HG03025 (cell line): ENCODE results near the gene NEAT1.

Source experiments
- ATAC-seq: cut with Tn5 transposase; IDR thresholded peaks from one replicate; pipeline ENCODE4 v1.9.1; 2021; ENCODE audit warnings: mild to moderate bottlenecking, moderate library complexity; ENCODE audit not compliant: unreplicated experiment, low FRiP score

Gene NEAT1

DNA sequence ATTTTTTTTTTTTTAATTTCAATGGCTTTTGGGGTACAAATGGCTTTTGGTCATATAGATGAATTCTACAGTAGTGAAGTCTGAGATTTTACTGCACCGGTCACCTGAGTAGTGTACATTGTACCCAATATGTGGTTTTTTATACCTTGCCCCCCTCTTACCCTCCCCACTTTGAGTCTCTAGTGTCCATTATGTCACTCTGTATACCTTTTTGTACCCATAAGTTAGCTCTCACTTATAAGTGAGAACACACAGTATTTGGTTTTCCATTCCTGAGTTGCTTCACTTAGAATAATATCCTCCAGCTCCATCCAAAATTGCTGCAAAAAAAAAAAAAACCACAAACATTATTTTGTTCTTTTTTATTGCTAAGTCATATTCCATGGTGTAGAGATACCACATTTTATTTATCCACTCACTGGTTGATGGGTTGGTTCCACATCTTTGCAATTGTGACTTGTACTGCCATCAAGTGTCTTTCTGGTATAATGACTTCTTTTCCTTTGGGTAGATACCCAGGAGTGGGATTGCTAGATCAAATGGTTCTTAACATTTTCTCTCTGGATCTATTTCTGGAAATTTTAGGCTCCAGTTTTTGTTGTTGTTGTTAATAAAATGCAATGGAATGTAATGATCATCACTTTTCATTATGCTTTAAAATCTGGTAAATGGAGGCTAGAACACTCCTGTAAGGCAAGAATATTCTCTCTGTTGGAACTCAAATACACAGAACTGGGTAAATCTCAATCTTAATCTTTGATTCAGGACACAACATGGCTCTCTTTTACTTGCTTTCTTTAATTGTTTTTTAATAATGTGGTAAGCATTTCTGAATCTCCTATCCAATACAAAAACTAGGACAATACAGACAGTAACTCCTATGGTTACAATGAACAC lies 10.3 kb downstream of the NEAT1 start:
- no peak for ATAC-seq

DNA sequence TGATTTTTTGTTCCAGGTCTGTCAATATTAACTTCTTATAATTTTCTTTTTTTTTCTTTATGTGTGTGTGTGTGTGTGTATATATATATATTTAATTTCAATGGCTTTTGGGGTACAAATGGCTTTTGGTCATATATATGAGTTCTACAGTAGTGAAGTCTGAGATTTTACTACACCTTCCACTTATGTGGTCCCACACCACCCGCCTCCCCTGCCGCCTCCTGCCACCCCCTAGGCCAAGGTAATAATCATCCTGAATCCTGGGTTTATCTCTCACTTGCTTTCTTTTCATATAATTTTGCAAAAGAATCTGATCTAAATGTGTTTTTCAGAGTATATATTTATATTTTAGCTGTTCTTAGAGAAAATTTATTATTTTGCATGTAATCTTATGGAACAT lies 11.1 kb downstream of the NEAT1 start:
- no peak for ATAC-seq

DNA sequence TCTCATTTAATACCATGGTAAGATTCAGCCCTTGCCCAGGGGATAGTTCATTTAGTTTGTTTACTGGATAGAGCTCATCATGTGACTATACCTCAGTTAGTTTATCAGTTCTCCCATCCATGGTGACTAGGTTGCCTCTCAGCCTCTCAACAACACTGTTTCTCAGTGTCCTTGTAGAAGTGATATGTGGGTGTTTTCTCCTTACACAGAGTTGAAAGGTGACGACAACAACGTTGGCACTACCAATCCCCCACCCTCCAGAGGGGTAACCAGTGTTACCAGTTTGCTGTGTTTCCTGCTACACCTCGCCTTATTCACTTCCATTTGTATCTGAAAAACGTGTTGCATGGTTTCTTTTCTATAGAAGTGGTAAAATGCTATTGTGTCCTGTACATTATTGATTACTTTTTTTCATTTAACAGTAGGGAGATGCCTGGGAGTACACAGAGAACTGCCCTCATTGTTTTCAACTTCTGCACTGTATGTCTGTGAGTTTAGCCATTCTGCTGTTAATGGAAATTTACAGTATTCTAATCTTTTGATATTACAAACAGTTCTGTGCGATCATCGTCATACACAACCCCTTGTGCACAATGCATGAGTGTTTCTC lies 11.6 kb downstream of the NEAT1 start:
- no peak for ATAC-seq

DNA sequence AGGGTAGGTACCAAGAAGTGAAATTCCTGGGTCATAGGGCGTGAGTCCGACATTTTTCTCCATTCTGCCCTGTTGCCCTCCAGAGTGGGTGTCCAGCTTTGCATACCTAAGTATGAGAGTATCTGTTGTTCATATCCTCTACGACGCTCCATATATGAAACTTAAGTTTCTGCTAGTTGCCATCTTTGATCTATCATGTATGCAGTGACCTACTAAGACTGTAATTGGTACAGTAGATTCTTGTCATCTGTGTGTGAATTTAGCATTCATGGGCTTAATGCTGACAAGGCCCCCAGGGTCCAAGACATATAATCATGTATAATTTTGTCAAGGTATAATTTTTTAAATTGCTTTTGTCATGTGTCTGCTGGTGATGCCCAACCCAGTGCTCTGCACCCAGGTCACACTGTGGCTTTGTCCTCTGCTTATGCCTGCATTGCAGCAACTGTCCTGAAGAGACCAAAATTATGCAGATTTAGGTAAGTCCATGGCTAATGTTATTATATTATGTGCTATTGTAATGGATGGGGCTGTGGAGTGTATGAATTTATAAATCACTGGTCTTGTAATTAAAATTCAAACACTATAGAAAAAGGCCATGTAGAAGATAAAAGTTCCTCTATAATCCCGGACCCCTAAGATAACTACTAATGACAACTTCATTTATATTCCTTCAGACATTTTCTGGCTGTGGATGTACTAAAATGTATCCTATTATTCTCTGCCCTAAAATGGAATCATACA lies 12.2 kb downstream of the NEAT1 start:
- ATAC-seq, result no peak

DNA sequence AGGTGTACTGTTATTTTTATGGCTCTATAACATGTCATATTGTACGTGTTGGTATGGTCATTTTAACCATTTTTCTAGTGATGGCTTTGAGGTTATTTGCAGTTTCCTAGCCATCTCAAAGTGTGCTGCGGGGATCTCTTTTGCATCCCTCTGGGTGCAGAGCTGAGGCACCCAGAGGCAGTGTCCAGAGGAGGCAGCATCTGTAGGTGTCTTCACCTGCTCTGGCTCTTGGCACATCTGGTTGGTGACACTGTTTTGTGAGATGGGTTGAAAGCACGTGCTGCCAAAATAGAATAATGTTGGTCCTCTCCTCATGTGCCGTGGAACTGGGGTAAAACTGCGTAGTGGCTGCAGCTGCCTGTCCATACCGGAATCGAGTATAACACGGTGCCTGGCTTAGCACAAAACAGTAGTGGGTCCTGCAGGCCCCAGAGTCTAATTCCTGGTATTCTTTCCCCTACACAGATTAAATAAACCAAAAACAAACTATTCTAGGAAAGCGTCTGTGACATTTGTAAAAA lies 12.9 kb downstream of the NEAT1 start:
- no peak for ATAC-seq

DNA sequence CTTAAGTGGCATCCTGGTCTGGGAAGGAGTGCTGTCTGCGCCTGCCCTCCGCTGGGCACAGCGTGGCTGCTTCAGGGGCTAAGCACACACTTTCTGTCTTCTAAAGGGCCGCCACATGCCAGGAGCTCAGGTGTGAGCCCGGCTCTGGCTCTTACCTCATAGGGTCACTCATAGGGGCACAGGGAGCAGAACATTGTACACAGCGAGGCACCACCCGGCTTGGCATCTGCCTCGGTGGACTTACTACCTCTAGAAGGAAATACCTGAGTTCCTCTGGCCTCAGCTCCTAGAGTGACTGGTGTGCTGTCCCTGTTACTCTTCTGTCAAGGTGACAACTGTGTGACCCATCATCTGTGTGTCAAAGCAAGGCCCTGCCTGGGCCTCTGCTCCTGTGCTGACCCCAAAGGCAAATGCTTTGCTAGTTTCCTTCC lies 13.4 kb downstream of the NEAT1 start:
- ATAC-seq, result no peak

DNA sequence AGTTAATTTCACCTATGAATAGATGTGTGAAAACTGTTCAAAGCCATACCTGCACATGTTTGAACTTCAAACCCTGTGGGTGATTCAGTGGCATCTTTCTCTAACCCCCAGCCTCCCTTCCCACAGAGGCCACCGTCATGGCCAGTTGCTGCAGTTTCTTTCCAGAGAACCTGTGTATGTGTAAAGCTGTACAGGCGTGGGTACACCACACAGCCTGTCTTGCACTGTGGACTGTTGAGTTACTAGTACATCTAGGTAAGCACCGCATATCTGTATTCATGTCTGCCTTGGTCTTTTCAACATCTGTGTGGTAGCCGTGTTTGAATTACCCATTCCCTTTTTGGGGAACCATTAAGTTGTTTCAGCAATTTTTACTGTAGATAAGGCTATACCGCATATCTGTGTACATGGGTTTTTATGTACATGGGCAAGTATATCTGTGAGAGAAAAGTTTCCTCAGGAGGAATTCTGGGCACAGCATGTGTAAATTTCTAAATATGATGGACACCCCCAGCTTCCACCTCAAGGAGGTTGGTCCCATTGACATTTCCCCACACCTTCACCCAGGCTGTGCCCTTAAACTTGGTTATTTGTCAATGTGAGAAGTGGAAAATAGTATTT lies 13.9 kb downstream of the NEAT1 start:
- no peak for ATAC-seq

DNA sequence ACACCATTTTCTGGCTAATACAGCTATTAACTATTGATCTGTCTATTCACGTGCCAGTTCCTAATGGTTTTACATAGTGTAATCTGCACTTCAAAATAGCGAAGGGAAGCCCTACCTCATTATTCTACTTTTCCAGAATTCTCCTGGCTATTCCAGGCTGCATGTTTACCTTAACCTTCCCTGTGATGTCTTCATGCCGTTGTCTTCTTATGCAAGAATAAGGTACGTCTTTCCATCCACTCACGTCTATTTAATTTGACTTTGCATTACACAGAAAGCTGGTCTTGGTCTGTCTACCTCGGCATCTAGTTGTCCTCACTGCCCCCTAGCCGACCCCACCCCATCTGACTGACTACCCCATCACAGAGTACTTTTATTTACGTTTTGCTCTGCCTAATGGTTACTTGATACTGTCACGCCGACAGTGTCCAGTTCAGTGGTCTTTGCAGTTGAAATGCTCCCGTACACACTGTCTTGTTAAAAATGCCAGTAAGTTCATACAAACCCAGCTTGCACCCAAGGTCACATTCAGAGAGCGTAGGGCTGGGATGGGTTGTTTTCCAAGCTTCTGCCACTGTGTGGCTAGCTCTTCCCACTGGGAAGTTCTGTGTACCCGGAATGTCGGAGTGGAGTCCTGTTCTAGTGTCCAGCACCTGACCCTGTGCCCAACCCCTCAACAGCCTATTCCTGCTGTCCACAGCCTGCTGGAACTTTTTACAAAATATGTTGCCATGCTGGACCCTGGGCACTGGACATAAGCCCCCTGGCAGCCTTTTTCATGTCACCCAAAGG lies 15.0 kb downstream of the NEAT1 start:
- no peak for ATAC-seq

DNA sequence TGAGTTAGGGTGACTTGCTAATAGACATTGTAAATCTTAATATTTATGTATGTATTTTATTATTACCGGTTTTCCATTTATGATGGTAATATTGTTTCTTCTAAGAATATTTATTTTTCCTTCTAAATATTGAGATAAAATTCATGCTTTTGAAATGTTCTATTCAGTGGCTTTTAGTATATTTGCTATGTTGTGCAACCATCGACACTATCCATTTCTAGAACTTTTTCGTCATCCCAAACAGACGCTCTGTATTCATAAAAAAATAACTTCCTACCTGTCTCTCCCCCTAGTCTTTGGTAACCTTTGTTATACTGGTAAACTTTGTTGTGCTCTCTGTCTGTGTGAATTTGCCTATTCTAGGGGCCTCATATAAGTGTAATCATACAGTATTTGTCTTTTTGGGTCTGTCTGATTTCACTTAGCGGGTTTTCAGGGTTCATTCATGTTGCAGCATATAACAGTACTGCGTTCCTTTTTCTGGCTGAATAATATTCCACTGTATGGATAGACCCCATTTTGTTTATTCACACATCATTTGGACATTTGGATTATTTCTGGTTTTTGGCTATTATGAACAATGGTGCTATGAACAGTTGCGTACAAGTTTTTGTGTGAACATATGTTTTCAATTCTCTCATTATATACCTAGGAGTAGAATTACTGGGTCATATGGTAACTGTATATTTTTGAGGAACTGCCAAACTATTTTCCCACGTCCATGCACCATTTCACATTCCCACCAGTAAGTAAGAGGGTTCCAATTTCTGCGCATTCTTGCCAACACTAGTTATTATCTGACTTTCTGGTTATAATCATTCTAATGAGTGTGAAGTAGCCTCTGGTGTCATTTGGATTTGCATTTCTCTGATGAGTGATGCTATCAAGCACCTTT lies 15.9 kb downstream of the NEAT1 start:
- no peak for ATAC-seq

DNA sequence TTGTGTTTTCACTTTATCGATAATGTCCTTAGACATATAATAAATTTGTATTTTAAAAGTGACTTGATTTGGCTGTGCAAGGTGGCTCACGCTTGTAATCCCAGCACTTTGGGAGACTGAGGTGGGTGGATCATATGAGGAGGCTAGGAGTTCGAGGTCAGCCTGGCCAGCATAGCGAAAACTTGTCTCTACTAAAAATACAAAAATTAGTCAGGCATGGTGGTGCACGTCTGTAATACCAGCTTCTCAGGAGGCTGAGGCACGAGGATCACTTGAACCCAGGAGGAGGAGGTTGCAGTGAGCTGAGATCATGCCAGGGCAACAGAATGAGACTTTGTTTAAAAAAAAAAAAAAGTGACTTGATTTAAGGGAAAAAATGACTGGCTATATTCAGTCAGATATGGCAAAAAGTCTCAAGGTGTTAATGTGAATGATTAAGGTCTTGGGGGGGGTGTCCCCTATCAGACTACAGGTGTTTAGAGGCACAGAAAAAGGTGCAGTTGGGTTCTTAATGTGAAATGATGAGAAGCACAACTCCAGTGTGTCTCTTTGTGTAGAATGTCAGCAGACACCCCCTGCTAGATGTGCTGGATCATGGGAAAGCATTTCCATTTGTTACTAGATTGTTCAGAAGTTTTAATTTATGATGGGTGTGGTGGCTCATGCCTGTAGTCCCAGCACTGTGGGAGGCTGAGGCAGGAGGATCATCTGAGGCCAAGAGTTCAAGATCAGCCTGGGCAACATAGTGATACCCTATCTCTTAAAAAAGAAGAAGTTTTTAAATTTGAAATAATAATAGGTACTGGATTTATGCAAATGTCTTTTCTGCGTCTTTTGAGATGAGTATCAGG lies 17.0 kb downstream of the NEAT1 start:
- no peak for ATAC-seq

DNA sequence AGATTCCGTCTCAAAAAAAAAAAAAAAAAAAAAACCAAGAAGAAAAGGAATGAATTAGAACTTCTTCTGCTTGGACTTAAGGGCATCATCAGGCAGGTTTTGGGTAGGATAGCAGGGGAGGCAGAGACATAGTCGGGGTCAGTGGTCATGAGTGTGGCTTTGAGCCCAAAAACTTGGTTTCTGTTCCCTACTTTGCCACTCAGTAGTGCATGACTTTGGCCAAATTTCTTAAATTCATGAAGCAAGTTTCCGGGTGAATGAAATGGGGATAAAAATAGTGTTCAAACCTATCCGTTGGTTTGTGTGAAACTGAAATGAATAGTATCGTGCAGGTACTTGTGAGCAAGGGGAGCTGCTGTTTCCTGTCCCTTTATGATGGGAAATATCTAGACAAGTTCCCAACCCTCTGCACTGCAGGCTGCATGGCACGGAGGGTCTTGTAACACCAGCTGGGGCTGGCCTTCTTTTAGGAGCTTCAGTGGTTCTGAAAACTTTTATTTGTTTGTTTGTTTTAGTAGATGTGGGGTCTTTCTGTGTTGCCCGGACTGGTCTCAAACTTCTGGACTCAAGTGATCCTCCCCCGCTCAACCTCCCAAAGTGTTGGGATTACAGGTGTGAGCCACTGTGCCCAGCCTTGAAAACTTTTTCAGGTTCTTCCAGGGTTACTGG lies 18.4 kb downstream of the NEAT1 start:
- ATAC-seq, result no peak

DNA sequence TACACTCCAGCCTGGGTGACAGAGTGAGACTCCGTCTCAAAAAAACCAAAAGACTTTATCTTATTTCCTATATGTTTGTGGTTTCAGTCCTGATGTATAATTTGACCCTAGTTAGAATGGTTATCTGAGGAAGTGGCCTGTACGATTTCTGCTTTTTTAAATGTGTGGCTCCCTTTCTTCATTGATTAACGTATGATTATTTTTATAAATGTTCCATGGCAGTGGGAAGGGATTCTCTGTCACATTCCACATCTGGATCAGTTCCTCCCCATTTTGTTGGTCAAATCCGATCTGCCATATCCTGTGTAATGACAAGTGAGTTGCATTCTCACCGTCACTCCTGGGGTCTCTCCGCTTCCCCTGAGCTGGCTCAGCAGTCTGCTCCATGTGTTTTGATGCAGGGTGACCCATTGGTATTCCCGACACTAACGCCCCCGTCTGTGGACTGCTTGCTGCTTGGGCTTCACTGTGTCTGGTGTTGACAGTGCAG lies 20.3 kb downstream of the NEAT1 start:
- no peak for ATAC-seq

DNA sequence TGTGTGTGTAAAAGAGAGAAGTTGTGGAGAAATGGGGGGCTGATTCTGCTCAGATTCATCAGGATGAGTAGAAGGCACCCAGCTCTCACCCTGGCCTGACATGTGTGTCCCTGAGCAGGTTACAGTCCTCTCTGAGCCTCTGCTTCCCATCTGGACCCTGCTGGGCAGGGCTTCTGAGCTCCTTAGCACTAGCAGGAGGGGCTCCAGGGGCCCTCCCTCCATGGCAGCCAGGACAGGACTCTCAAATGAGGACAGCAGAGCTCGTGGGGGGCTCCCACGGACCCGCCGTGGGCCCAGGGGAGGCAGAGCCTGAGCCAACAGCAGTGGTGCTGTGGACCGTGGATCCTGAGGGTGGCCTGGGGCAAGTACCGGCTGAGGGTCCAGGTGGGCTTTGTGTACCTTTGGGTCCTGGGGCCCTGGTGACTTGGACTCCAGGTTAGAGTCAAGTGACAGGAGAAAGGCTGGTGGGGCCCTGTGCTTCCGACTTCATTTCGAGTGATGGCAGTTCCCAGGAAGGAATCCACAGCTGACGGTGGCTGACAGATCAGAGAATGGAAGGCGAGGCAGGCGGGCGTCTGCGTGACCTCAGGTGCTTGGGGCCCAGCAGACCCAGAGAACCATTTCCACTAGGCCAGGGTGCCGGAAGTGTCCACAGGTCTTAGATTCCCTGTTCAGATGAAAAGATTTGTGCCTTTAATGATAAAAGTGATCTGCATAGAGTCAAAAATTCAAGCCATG lies 21.9 kb downstream of the NEAT1 start:
- no peak for ATAC-seq

DNA sequence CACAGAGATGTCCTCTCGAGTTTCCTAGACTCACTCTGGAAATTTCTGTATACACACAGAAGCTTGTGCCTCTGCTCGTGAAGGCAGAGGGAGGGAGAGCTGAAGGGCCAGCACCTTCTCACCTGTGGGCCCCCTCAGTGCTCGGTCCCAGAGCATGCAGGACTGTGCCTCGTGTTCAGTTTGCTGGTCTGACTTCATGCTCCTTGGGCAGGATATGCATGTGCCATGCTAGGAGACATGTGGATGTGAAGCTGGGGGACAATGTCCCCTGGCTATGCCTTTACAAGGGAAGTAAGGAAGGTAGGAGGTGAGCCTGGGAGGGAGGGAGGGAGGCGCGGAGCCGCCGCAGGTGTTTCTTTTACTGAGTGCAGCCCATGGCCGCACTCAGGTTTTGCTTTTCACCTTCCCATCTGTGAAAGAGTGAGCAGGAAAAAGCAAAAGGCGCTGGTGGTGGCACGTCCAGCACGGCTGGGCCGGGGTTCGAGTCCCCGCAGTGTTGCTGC lies 22.6 kb downstream of the NEAT1 start:
- no peak for ATAC-seq

DNA sequence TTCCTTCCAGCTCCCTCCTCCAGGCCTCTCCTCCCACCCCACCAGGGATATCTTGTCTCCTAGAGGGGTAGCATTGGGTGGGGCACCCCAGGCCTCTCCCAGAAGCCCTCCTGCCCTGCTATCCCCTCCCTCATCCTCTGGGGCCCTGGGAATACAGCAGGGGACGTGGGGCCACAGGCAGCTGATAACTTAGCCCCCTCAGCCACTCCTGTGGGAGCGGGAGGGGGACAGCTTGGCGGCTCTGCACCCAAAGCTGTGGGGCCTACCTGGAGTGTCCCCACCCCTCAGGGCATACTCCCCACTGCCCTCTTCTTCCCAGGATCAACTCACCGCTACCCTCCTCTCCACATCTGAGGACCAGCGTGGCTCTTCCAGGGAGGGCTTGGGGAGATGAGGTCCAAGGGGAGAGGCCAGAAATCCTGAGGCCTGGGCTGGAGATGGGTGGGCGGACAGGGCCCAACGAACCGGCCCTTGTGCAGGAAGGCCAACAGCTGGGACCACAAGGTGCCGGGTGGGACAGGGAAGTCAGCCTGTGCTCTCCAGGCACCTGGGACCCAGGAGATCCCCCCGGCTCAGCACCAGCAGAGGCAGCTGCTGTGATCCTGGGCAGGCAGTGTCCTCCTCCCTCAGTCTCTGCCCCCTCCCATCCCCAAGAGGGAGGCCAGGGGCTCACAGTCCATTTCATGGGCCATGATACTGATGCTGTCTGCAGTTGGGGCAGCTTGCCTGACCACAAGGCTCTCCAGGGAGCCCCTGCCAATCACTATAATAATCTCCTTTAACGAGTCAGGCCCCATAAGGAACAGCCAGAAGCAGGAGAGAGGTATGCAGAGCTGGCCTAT lies 23.2 kb downstream of the NEAT1 start:
- ATAC-seq, result no peak
